Subcutaneous adipose tissue (tissue), 4 donors: ENCODE data around the gene PTH2R. TPM values are rescaled to one million over a fixed set of nuclear protein-coding genes. Genes with fewer than 3 reads are reported as not detected.

ENCODE experiments used
- CTCF ChIP-seq: fragments of 450-650 bp; IDR thresholded peaks from one replicate; pipeline ENCODE4 v1.5.1; 2016; ENCODE audit warnings: low read depth, mild to moderate bottlenecking, control low read depth, antibody characterized with exemption, moderate library complexity
- total RNA-seq, 4 donors: library from RNA; depleted of rRNA; stranded (reverse); fragments of >200 nt; gene quantifications; one replicate each; pipeline ENCODE4 v1.1.0, GENCODE V29; 2016

The PTH2R gene
- total RNA-seq, 4 donors from 2014 or later, result 0.33 to 9.4 (median 1.2) TPM

GRCh38 chr2:208467564-208467963 lies 61.0 kb downstream of the PTH2R start:
- TF ChIP-seq CTCF, result no peak

- TF ChIP-seq CTCF, result no peak
Observed at GRCh38 chr2:208477741-208478140, 71.1 kb downstream of the PTH2R start.

- TF ChIP-seq CTCF, result no peak
Observed at GRCh38 chr2:208479342-208479741, 72.8 kb downstream of the PTH2R start.

GRCh38 chr2:208485390-208485789 lies 78.8 kb downstream of the PTH2R start:
- no peak for TF ChIP-seq CTCF

GRCh38 chr2:208488686-208489564 lies 82.3 kb downstream of the PTH2R start:
- no peak for TF ChIP-seq CTCF

GRCh38 chr2:208489687-208490086 lies 83.1 kb downstream of the PTH2R start:
- TF ChIP-seq CTCF, result no peak

GRCh38 chr2:208490492-208490891 lies 83.9 kb downstream of the PTH2R start:
- no peak for TF ChIP-seq CTCF
